Embryonic facial prominence (tissue), 1 donor: ENCODE measurements around the gene DAZAP1.
A peak's percentile ranks its signal among the peaks of the same experiment; 100 is the strongest.
"Not testable (repeated sequence)": the region's sequence is repeated elsewhere in the genome, so short reads cannot be mapped to it uniquely, and the experiment has no call there.

Experiments used
- DNase-seq: peaks from one replicate; pipeline ENCODE4 v3.0.0-alpha.2; 2016; ENCODE audit errors: extremely low spot score

Gene DAZAP1

GRCh38 chr19:1472231-1473084 lies 65.1 kb downstream of the DAZAP1 start:
- no peak for DNase-seq

DNA sequence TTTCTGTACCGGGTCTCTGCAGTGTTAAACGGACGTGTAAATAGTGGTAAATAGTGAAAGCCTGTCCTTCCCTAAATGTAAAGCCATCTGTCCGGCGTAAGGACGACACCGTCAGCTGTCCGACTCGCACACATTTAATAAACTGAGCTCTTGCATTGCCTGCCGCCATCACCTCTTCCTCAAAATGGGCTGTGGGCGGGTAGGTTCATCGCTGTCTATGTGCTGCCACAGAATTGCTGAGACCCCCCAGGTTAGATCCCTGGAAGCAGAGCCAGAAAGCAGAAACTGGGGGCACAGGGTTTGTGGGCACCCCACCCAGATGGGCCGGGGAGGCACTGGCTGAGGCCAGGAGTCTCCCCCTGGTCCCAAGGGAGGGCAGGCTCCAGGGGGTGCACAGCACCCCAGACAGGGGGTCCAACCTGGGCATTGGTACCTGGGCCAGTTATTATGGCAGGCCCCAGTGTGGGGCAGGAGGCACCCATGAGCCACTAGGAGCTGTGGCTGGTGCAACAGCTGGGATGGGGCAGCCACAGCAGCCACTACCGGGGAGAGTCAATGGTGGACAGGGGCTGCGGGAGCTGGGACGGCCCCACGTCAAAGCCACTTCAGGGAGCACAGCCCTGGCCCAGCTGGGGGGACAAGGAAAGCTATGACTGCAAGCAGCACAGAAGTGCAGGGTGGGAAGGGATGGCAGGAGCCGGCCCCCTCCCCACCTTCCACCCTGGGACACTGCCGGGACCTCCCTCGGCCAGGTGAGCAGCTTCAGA lies 65.9 kb downstream of the DAZAP1 start:
- DNase-seq, result no peak

DNA sequence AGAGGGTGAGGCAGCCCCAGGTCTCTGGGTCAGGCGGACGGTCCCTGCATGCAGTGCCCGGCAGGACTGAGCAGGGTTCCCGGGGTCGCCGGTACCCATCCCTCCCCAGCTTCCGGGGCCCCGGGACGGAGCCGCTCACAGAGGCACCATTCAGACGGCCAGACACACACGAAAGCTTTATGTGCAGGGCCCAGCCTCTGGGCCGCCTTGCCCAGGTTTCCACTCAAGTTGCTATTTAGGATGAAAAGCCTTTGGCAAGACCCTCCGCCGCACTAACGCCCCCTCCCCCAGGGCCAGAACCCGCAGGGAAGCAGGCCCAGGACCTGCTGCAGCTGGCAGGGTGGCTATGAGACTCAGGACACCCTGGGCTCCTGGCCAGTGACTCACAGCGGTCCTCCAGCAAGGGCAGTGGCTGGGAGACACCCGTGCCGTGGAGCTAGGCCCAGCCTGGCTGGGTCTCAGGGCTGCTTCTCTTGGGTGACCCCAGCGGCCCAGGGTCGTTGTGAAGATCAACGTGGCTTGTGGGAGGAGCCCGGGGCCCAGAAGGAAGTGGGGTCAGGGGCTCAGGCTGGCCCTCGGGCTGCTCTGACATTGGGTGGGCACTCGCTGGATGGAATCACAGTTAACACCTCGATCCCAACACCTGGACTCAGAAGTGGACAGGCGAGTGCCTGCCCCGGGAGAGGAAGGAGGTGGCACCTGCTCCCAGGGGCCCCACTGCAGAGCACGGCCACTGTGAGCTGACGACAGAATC lies 66.8 kb downstream of the DAZAP1 start:
- no peak for DNase-seq

- no peak for DNase-seq
These were observed 67.5 kb downstream of the DAZAP1 start for GRCh38 chr19:1474765-1475351.

- DNase-seq, result no peak
These were observed 68.5 kb downstream of the DAZAP1 start for GRCh38 chr19:1475751-1476437.

DNA sequence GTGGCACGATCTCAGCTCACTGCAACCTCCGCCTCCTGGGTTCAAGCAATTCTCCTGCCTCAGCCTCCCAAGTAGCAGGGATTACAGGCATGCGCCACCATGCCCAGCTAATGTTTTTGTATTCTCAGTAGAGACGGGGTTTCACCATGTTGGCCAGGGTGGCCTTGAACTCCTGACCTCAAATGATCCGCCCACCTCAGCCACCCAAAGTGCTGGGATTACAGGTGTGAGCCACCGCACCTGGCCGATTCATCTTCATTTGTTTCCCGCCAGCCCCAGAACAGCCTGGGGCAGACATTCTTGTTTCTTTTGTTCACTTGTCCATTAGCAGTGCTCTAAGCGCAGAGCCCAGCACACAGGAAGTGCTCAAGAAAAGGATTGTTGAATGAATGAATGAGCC lies 69.7 kb downstream of the DAZAP1 start:
- not testable (repeated sequence) for DNase-seq

GRCh38 chr19:1478934-1479707 lies 71.7 kb downstream of the DAZAP1 start, which contains the start of gene C19orf25:
Gene C19orf25 (minus strand): TSS chr19:1479215. CDS start chr19:1478903, 312 bp downstream.
- DNase-seq, result peak; percentile 90

DNA sequence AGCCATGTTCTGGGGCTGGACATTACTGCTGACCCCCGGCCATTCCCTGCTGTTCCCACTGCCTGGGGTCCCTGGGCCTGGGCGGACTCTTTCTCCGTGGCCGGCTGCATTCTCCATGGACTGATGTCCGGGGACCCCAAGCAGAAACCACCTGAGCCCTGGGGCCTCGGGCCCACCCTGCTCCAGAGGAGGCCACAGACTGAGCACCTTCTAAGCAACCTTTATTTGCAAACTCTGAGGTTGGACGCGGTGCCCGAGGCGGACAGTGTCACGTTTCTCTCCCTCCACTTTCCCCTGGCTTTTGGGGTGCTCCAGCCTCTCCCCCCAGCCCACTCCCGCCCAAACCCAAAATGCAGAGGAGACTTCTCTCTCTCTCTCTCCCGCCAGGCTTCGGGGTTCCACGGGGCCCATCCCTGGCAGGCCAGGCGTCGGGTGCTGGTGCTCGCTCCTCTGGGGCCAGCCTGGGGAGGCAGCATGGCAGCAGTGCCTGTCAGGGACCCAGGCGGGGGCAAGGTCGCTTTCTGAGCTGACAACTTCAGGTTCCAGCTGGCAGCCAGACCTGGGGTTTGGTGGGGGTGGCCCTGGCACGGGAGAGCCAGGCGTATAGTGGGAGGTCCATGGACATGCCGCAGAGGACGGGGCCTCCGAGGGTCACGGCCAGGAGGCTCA lies 74.0 kb downstream of the DAZAP1 start:
- DNase-seq, result no peak

DNA sequence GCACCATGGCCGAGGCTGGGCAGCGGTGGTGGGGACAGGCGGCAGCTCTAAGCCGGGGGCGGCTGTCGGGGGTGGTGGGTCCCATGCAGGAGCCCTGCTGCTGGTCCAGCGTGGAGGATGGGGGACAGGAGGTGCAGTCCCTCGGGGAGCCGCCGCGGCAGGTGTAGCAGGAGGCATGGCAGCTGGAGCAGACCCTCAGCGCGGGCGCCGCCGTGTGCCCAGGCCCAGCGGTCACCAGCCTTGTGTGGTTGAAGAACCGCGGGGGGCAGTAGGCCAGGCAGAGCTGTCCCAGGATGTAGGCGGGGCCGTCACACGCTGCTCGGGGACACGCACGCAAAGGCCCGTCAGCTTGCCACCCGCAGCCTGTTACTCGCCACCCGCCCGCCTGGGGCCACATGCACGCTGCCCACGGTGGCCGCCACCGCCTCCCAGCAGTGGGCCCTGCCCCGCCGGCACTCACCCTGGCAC lies 74.5 kb downstream of the DAZAP1 start:
- DNase-seq, result no peak

GRCh38 chr19:1482361-1483130 lies 75.2 kb downstream of the DAZAP1 start:
- no peak for DNase-seq

- DNase-seq, result no peak
These were observed 76.0 kb downstream of the DAZAP1 start for GRCh38 chr19:1483131-1483978.

DNA sequence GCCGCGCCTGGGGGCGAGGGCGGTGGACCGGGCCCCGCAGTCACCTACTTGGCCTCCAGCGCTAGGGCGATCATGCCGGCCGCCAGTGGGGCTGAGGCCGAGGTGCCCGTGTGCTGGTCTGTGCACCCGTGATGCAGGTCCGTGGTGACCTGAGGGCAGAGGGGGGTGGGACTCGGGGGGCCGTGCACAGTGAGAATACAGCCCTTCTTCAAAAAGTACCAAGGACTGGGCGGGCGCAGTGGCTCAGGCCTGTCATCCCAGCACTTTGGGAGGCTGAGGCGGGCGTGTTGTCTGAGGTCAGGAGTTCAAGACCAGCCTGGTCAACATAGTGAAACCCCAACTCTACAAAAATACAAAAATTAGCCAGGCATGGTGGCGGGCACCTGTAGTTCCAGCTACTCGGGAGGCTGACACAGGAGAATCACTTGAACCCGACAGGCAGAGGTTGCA lies 76.6 kb downstream of the DAZAP1 start:
- no peak for DNase-seq
